RWPE1 (cell line): ENCODE data around the gene FAM151B.
"Not testable (repeated sequence)": the region's sequence is repeated elsewhere in the genome, so short reads cannot be mapped to it uniquely, and the experiment has no call there.

ENCODE experiments used
- CTCF ChIA-PET: fragments of 350-600 bp; sonication (Branson Sonifier 250); formaldehyde crosslinking; extraction: SDS; loops from one replicate; lab custom pipeline; 2021; lab: Yijun Ruan, JAX
- POLR2A ChIA-PET: fragments of 400-600 bp; formaldehyde crosslinking; extraction: SDS; loops from one replicate; lab custom pipeline; 2020; ENCODE audit warnings: antibody characterized with exemption; ENCODE audit not compliant: low non-redundant PET; lab: Yijun Ruan, JAX
- DNase-seq: peaks from one replicate; pipeline ENCODE4 v3.0.0; 2012; ENCODE audit warnings: low spot score
- H3K27ac ChIP-seq: fragments of 450-650 bp; 2 replicates; pipeline ENCODE4 v1.5.1; 2017
- TF ChIP-seq, protein P1 (sequence below): fragments of 450-650 bp; conservative IDR thresholded peaks from 2 replicates; pipeline ENCODE4 v1.5.1; 2017; ENCODE audit warnings: low read depth, mild to moderate bottlenecking

Gene FAM151B

DNA sequence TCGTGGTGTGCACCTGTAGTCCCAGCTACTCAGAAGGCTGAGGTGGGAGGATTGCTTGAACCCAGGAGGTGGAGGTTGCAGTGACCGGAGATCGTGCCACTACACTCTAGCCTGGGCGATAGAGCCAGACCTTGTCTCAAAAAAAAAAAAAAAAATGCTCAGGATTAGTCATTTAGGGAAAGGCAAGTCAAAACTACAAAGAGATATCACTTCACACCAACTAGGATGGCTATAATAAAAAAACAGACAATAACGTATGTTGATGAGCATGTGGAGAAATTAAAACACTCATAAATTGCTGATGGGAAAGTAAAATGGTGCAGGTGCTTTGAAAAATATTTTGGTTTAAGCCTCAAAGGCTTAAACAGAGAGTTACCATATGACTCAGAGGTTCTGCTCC lies 88.5 kb downstream of the FAM151B start:
- TF ChIP-seq, protein P1, sequence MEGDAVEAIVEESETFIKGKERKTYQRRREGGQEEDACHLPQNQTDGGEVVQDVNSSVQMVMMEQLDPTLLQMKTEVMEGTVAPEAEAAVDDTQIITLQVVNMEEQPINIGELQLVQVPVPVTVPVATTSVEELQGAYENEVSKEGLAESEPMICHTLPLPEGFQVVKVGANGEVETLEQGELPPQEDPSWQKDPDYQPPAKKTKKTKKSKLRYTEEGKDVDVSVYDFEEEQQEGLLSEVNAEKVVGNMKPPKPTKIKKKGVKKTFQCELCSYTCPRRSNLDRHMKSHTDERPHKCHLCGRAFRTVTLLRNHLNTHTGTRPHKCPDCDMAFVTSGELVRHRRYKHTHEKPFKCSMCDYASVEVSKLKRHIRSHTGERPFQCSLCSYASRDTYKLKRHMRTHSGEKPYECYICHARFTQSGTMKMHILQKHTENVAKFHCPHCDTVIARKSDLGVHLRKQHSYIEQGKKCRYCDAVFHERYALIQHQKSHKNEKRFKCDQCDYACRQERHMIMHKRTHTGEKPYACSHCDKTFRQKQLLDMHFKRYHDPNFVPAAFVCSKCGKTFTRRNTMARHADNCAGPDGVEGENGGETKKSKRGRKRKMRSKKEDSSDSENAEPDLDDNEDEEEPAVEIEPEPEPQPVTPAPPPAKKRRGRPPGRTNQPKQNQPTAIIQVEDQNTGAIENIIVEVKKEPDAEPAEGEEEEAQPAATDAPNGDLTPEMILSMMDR = no peak
- H3K27ac ChIP-seq = no peak overlapping the region
- ChIA-PET CTCF (interaction anchor here (0.7 kb wide), 1 partner anchor 423 kb away, joined by 3 read pairs; no protein-coding TSS in a partner anchor), POLR2A (no interaction called here)
- no peak for DNase-seq

DNA sequence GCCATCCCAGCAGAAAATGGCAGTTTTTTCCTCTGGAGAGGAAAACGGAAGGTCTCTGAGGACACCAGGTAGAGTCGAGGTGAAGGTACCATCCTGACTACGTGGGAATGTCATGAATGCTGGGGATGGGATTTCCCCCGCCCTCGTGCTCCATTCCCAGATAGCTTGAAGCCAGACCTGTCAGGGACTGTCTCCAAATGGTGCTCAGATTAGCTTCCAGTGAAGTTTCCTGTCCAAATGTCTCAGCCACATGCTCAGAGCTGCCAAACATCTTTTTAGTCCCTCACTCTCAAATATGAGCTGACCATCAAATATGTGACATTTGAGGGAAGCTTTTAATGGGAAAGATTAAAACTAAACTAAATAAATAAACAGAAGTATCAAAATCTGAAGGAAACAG lies 89.8 kb downstream of the FAM151B start:
- H3K27ac ChIP-seq = no peak overlapping the region
- ChIA-PET POLR2A (no interaction called here), CTCF (interaction anchor here (0.7 to 1.0 kb wide), 2 partner anchors 8 to 32 kb away, joined by 3 to 4 read pairs; no protein-coding TSS in a partner anchor)
- TF ChIP-seq, protein P1 = no peak
- no peak for DNase-seq

DNA sequence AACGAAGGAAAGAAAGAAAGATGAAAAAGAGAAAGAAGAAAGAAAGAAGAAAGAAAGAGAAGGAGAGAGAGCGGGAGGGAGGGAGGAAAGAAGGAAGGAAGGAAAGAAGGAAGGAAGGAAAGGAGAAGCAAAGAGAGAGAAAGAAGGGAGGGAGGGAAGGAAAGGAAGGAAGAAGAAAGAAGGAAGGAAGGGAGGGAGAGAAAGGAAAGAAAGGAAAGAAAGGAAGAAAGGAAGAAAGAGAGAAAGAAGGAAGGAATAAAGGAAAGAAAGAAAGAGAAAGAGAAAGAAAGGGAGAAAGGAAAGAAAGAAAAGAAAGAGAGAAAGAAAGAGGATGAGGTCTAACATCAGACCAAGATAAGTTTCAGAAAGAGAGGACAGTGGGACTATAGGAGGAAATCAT lies 91.2 kb downstream of the FAM151B start:
- no peak for DNase-seq
- TF ChIP-seq, protein P1 = no peak
- ChIA-PET CTCF (no interaction called here), POLR2A (no interaction called here)
- H3K27ac ChIP-seq = no peak overlapping the region

DNA sequence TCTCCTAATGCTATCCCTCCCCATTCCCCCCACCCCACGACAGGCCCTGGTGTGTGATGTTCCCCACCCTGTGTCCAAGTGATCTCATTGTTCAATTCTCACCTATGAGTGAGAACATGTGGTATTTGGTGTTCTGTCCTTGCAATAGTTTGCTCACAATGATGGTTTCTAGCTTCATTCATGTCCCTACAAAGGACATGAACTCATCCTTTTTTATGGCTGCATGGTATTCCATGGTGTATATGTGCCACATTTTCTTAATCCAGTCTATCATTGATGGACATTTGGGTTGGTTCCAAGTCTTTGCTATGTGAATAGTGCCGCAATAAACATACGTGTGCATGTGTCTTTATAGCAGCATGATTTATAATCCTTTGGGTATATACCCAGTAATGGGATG lies 92.4 kb downstream of the FAM151B start:
- CTCF ChIA-PET = not testable (repeated sequence)

DNA sequence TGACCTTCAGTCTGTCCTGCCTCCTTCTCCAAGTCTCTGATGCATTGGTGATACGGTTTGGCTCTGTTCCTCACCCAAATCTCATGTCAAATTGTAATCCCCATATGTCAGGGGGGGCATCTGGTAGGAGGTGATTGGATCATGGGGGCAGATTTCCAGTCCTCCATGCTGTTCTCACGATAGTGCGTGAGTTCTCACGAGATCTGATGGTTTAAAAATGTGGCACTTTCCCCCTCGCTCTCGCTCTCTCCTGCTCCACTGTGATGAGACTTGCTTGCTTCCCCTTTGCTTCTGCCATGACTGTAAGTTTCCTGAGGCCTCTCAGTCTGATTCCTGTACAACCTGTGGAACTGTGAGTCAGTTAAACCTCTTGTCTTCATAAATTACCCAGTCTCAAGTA lies 96.9 kb downstream of the FAM151B start:
- ChIA-PET POLR2A (no interaction called here), CTCF (interaction anchor here (0.6 kb wide), 1 partner anchor 14 kb away, joined by 3 read pairs; no protein-coding TSS in a partner anchor)
- TF ChIP-seq, protein P1 = no peak
- no peak for DNase-seq
- H3K27ac ChIP-seq = no peak overlapping the region

More for the DNA sequence above, 92.4 kb downstream of the FAM151B start:
- DNase-seq, POLR2A ChIA-PET, H3K27ac ChIP-seq: not testable (repeated sequence)

DNA sequence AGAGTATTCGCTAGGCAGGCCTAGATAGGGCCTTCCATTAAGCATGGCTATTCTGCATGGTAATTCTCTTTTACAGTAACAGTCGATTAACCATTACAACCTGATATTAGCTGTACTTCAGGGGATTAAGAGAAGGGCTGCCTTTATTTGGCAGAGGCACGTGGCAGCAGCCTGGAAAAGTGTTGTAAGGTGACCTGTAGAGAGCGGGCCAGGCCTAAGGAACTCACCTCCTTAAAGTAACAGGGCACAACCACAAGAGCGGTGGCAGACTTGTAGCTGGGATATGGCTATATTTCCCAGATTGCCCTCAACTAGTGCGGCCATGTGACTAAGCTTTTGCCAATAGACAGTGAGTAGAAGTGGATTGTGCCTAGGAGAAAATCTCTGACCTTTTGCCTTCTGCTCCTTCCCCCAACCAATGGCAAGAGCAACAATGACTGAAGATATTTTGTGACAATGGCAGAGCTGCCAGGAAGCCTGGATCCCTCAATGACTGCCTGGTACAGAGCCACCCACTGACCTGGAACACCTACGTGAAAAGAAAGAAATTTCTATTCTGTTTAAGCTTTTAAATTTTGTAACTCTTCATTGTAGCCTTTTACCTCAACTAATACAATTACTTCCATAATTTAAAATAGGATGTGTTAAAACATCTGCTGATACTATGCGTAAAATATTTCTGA lies 101.1 kb downstream of the FAM151B start:
- H3K27ac ChIP-seq = no peak overlapping the region
- TF ChIP-seq, protein P1 = no peak
- ChIA-PET CTCF (no interaction called here), POLR2A (no interaction called here)
- DNase-seq = no peak

DNA sequence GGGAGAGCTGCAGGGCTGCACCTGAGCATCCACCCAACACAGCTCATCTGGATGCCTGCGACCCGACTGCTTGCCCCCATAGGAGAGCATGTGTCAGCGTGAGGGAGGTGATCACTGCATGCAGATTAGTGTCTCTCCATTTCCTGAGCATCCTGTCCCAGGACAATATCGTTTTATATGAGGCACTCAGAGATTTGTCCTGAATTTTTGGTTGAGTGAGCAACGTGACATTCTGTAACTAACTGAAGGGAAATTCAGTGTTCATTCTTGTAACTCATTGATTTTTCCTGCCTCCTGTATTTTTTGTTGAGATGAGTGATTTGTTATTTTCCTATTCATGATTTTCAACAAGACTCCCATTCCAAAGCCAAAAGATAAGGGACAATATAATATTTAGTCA lies 102.9 kb downstream of the FAM151B start:
- POLR2A ChIA-PET = no interaction called here
- H3K27ac ChIP-seq = no peak overlapping the region
- DNase-seq = no peak
- CTCF ChIA-PET = no interaction called here
- TF ChIP-seq, protein P1 = no peak
